HEK293 (cell line): Measurements from ENCODE around the gene KPTN.
A peak's percentile ranks its signal among the peaks of the same experiment; 100 is the strongest.

ENCODE experiments used
- CTCF ChIA-PET: fragments of 350-600 bp; formaldehyde crosslinking; extraction: SDS; loops from one replicate; lab custom pipeline; 2021; ENCODE audit warnings: antibody characterized with exemption; lab: Yijun Ruan, JAX
- POLR2A ChIA-PET: fragments of 300-600 bp; formaldehyde crosslinking; extraction: SDS; loops from one replicate; lab custom pipeline; 2020; ENCODE audit warnings: antibody characterized with exemption, inconsistent platforms; lab: Yijun Ruan, JAX
- H3K27ac ChIP-seq: fragments of 200-500 bp; sonication (Bioruptor generic); 2 replicates; pipeline ENCODE4 v1.5.1; 2014; ENCODE audit warnings: low read depth, low read length, control low read depth, inconsistent platforms; ENCODE audit errors: extremely low read depth
- H3K36me3 ChIP-seq, 2 experiments: fragments of 200-500 bp in 1 of 2; sonication (Bioruptor generic) in 1 of 2; 1 replicate in 1 of 2; 2 replicates in 1 of 2; pipeline ENCODE4 v1.5.1; 2014 to 2017; ENCODE audit warnings: inconsistent platforms in 2 of 2, low read length in 2 of 2; ENCODE audit not compliant: control insufficient read depth in 2 of 2, insufficient read depth in 1 of 2
- H3K4me1 ChIP-seq: fragments of 200-500 bp; sonication (Bioruptor generic); 2 replicates; pipeline ENCODE4 v1.5.1; 2014; ENCODE audit warnings: mild to moderate bottlenecking, low read length, inconsistent platforms; ENCODE audit not compliant: control insufficient read depth, insufficient read depth
- H3K4me3 ChIP-seq: 2 replicates; pipeline ENCODE4 v1.5.1; 2011; ENCODE audit warnings: low read depth, mild to moderate bottlenecking, control low read depth, low read length, moderate library complexity
- H3K9me3 ChIP-seq: fragments of 200-500 bp; sonication (Bioruptor generic); 2 replicates; pipeline ENCODE4 v1.5.1; 2014; ENCODE audit warnings: low read depth, low read length, inconsistent platforms; ENCODE audit not compliant: control insufficient read depth, insufficient read depth
- BCL6B ChIP-seq: fragments of 450-650 bp; formaldehyde crosslinking; IDR thresholded peaks from 2 replicates; pipeline ENCODE4 v1.5.1; 2017; ENCODE audit warnings: missing biosample characterization, missing genetic modification characterization
- EGR2 ChIP-seq: fragments of 450-650 bp; formaldehyde crosslinking; IDR thresholded peaks from 2 replicates; pipeline ENCODE4 v1.5.1; 2016; ENCODE audit warnings: low read depth, missing biosample characterization, missing genetic modification characterization
- ELK4 ChIP-seq: IDR thresholded peaks from 2 replicates; pipeline ENCODE4 v1.6.1; 2011; ENCODE audit warnings: mild to moderate bottlenecking, low read depth, low read length, borderline replicate concordance
- KLF1 ChIP-seq: fragments of 450-650 bp; formaldehyde crosslinking; IDR thresholded peaks from 2 replicates; pipeline ENCODE4 v1.5.1; 2016; ENCODE audit warnings: missing biosample characterization, missing genetic modification characterization
- SP3 ChIP-seq: fragments of 450-650 bp; formaldehyde crosslinking; IDR thresholded peaks from 2 replicates; pipeline ENCODE4 v1.5.1; 2016; ENCODE audit warnings: missing biosample characterization, missing genetic modification characterization
- SP7 ChIP-seq: fragments of 450-650 bp; formaldehyde crosslinking; IDR thresholded peaks from 2 replicates; pipeline ENCODE4 v1.5.1; 2016; ENCODE audit warnings: missing biosample characterization, missing genetic modification characterization
- TCF7L2 ChIP-seq: IDR thresholded peaks from 2 replicates; pipeline ENCODE4 v1.6.1; 2011; ENCODE audit warnings: low read depth, mild to moderate bottlenecking, inconsistent platforms, low read length, moderate library complexity, borderline replicate concordance
- ZBTB49 ChIP-seq: fragments of 450-650 bp; formaldehyde crosslinking; IDR thresholded peaks from 2 replicates; pipeline ENCODE4 v1.5.1; 2016; ENCODE audit warnings: missing biosample characterization, missing genetic modification characterization, low read depth
- ZFHX2 ChIP-seq: fragments of 450-650 bp; formaldehyde crosslinking; conservative IDR thresholded peaks from 2 replicates; pipeline ENCODE4 v1.5.1; 2016; ENCODE audit warnings: missing biosample characterization, missing genetic modification characterization
- ZNF16 ChIP-seq: fragments of 450-650 bp; formaldehyde crosslinking; IDR thresholded peaks from 2 replicates; pipeline ENCODE4 v1.5.1; 2016; ENCODE audit warnings: low read depth, missing biosample characterization, missing genetic modification characterization
- ZNF239 ChIP-seq: fragments of 450-650 bp; formaldehyde crosslinking; IDR thresholded peaks from 2 replicates; pipeline ENCODE4 v1.5.1; 2016; ENCODE audit warnings: missing biosample characterization, missing genetic modification characterization
- ZNF292 ChIP-seq: fragments of 450-650 bp; formaldehyde crosslinking; IDR thresholded peaks from 2 replicates; pipeline ENCODE4 v1.5.1; 2016; ENCODE audit warnings: low read depth, missing biosample characterization, missing genetic modification characterization, borderline replicate concordance
- ZNF354C ChIP-seq: fragments of 450-650 bp; formaldehyde crosslinking; IDR thresholded peaks from 2 replicates; pipeline ENCODE4 v1.5.1; 2016; ENCODE audit warnings: missing biosample characterization, missing genetic modification characterization, low read depth, borderline replicate concordance
- ZNF394 ChIP-seq: fragments of 450-650 bp; formaldehyde crosslinking; IDR thresholded peaks from 2 replicates; pipeline ENCODE4 v1.5.1; 2016; ENCODE audit warnings: missing biosample characterization, missing genetic modification characterization, mild to moderate bottlenecking, moderate library complexity, borderline replicate concordance
- ZNF501 ChIP-seq: fragments of 450-650 bp; formaldehyde crosslinking; IDR thresholded peaks from 2 replicates; pipeline ENCODE4 v1.5.1; 2016; ENCODE audit warnings: missing biosample characterization, missing genetic modification characterization
- ZNF791 ChIP-seq: fragments of 450-650 bp; formaldehyde crosslinking; IDR thresholded peaks from 2 replicates; pipeline ENCODE4 v1.5.1; 2016; ENCODE audit warnings: missing biosample characterization, missing genetic modification characterization
- TF ChIP-seq, protein P1 (sequence below): fragments of 450-650 bp; formaldehyde crosslinking; IDR thresholded peaks from 2 replicates; pipeline ENCODE4 v1.5.1; 2016; ENCODE audit warnings: missing biosample characterization, missing genetic modification characterization
- TF ChIP-seq, protein P2 (sequence below): fragments of 450-650 bp; formaldehyde crosslinking; IDR thresholded peaks from 2 replicates; pipeline ENCODE4 v1.5.1; 2016; ENCODE audit warnings: missing biosample characterization, missing genetic modification characterization
- TF ChIP-seq, protein P3 (sequence below): fragments of 450-650 bp; formaldehyde crosslinking; IDR thresholded peaks from 2 replicates; pipeline ENCODE4 v1.5.1; 2016; ENCODE audit warnings: missing biosample characterization, missing genetic modification characterization

The KPTN gene

GRCh38 chr19:47490031-47490430 lies 6.0 kb upstream of the KPTN start (continued):
- TF ChIP-seq BCL6B (tag by site-specific recombination): 0 out of 2 replicates have a peak, but pooled peaks have one; percentile 29
- TF ChIP-seq KLF1: peak; percentile 44; the same call in 1 of the 2 replicates
- no peak for TF ChIP-seq TCF7L2
- TF ChIP-seq ZNF791: no peak

- POLR2A ChIA-PET: interaction anchor here (0.5 to 0.6 kb wide), 2 partner anchors 108 to 594 kb away, joined by 3 read pairs; no protein-coding TSS in a partner anchor
These were observed 5.3 kb upstream of the KPTN start for GRCh38 chr19:47489072-47489914.

DNA sequence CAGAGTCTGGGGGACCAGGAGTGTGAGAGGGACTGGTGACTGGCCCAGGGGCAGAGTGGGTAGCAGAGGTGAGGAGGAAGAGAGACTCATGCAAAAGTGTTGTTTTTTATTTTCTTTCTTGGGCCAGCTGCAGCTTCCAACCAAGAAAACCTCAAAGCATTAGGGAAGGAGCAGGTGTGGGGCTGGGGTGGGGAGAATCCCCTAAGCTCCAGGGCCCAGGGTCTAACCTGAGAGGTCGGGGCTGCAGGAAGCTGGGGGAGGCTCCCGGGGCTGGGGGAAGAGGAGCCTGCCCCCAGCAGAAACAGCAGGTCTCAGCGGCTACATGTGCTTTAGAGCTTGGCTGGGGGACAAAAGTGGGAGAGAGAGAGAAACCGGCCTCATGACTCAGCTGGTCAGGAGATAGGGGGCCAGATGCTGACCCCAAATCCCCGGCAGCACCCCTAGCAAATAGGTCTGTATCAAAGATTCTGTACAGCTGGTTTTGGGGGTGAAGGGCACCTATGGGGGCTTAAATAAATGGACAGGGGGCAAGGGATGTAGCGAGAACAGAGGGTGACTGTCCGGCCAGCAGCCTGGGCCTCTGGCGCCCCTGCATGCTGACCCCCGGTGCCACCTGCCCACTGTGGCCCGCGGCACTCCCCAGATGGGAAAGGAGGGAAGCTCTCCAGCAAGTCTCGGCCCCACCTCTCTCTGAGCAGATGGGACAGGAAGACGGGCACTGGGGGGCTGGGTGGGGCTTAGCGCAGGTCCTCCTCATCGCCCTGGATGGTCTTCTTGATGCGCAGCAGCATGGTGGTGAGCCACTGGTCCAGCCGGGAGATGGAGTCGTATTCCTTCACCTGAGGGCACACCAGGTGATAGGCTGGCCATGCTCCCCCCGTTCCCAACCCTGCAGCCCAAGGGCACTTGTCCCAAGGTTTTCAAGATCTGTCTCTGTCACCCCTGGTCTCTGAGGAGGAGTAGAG lies 3.8 kb upstream of the KPTN start:
- H3K36me3 ChIP-seq: peaks cover 7 to 54% of the 10 kb centered on the region in 2 experiments; a peak in 2 of 3 replicates
- no peak overlapping the region for H3K27ac ChIP-seq
- H3K9me3 ChIP-seq: no peaks in the 10 kb centered on the region
- ChIA-PET POLR2A (interaction anchor here (0.7 kb wide), 1 partner anchor 219 kb away, joined by 3 read pairs; no protein-coding TSS in a partner anchor), CTCF (interaction anchor here (0.5 to 0.6 kb wide), 2 partner anchors 51 to 112 kb away, joined by 3 to 6 read pairs; no protein-coding TSS in a partner anchor)
- H3K4me3 ChIP-seq: no peak overlapping the region
- no peaks in the 10 kb centered on the region for H3K4me1 ChIP-seq
- TF ChIP-seq, protein P1, sequence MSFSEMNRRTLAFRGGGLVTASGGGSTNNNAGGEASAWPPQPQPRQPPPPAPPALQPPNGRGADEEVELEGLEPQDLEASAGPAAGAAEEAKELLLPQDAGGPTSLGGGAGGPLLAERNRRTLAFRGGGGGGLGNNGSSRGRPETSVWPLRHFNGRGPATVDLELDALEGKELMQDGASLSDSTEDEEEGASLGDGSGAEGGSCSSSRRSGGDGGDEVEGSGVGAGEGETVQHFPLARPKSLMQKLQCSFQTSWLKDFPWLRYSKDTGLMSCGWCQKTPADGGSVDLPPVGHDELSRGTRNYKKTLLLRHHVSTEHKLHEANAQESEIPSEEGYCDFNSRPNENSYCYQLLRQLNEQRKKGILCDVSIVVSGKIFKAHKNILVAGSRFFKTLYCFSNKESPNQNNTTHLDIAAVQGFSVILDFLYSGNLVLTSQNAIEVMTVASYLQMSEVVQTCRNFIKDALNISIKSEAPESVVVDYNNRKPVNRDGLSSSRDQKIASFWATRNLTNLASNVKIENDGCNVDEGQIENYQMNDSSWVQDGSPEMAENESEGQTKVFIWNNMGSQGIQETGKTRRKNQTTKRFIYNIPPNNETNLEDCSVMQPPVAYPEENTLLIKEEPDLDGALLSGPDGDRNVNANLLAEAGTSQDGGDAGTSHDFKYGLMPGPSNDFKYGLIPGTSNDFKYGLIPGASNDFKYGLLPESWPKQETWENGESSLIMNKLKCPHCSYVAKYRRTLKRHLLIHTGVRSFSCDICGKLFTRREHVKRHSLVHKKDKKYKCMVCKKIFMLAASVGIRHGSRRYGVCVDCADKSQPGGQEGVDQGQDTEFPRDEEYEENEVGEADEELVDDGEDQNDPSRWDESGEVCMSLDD (tag by site-specific recombination): no peak
- no peak for TF ChIP-seq SP3
- no peak for TF ChIP-seq ZFHX2 (tag by site-specific recombination)
- TF ChIP-seq ZNF16 (tag by site-specific recombination): no peak
- TF ChIP-seq SP7 (tag by site-specific recombination): no peak
- no peak for TF ChIP-seq ZBTB49
- TF ChIP-seq, protein P2, sequence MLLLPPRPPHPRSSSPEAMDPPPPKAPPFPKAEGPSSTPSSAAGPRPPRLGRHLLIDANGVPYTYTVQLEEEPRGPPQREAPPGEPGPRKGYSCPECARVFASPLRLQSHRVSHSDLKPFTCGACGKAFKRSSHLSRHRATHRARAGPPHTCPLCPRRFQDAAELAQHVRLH (tag by site-specific recombination): no peak
- no peak for TF ChIP-seq ZNF501 (tag by site-specific recombination)
- TF ChIP-seq, protein P3, sequence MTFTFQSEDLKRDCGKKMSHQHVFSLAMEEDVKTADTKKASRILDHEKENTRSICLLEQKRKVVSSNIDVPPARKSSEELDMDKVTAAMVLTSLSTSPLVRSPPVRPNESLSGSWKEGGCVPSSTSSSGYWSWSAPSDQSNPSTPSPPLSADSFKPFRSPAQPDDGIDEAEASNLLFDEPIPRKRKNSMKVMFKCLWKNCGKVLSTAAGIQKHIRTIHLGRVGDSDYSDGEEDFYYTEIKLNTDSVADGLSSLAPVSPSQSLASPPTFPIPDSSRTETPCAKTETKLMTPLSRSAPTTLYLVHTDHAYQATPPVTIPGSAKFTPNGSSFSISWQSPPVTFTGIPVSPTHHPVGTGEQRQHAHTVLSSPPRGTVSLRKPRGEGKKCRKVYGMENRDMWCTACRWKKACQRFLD: no peak
- no peak for TF ChIP-seq ZNF292 (tag by site-specific recombination)
- no peak for TF ChIP-seq ZNF239 (tag by site-specific recombination)

More at GRCh38 chr19:47489072-47489914, 5.3 kb upstream of the KPTN start:
- H3K9me3 ChIP-seq: no peaks in the 10 kb centered on the region
- H3K4me3 ChIP-seq: no peak overlapping the region
- H3K27ac ChIP-seq: no peak overlapping the region
- CTCF ChIA-PET: interaction anchor here (1.0 kb wide), 1 partner anchor 27 kb away, joined by 3 read pairs; no protein-coding TSS in a partner anchor
- H3K4me1 ChIP-seq: no peaks in the 10 kb centered on the region
- H3K36me3 ChIP-seq: peaks cover 7 to 66% of the 10 kb centered on the region in 2 experiments; a peak in 2 of 3 replicates
- 0 out of 2 replicates have a peak, but pooled peaks have one; percentile 20 for TF ChIP-seq EGR2 (tag by site-specific recombination)
- peak; percentile 53; the same call in 1 of the 2 replicates for TF ChIP-seq ZFHX2 (tag by site-specific recombination)
- TF ChIP-seq ZNF394 (tag by site-specific recombination): no peak
- no peak for TF ChIP-seq ZNF354C
- TF ChIP-seq ELK4: no peak
